ENCODE results near the gene RAB44.

Gene RAB44

GRCh38 chr6:36774331-36774730, 76.7 kb downstream of the RAB44 start:
- TF ChIP-seq CTCF (IDR thresholded peaks at IDR 0.05; ENCODE audit: extremely low read depth, missing control alignments), result no peak

GRCh38 chr6:36776167-36776566, 78.5 kb downstream of the RAB44 start:
- TF ChIP-seq CTCF (IDR thresholded peaks at IDR 0.05; ENCODE audit: extremely low read depth, missing control alignments), result no peak
- no peak for DNase-seq (ENCODE audit: low spot score)

More at GRCh38 chr6:36774331-36774730, 76.7 kb downstream of the RAB44 start:
- DNase-seq (ENCODE audit: low spot score), result no peak

GRCh38 chr6:36777801-36778200, 80.2 kb downstream of the RAB44 start:
- TF ChIP-seq CTCF (IDR thresholded peaks at IDR 0.05; ENCODE audit: extremely low read depth, missing control alignments), result no peak
- DNase-seq (ENCODE audit: low spot score), result no peak

GRCh38 chr6:36779227-36779626, 81.6 kb downstream of the RAB44 start:
- no peak for TF ChIP-seq CTCF (IDR thresholded peaks at IDR 0.05; ENCODE audit: extremely low read depth, missing control alignments)
- DNase-seq (ENCODE audit: low spot score), result no peak

GRCh38 chr6:36780442-36781177, 83.0 kb downstream of the RAB44 start:
- no peak for DNase-seq (ENCODE audit: low spot score)
- no peak for TF ChIP-seq CTCF (IDR thresholded peaks at IDR 0.05; ENCODE audit: extremely low read depth, missing control alignments)

- no peak for TF ChIP-seq CTCF (IDR thresholded peaks at IDR 0.05; ENCODE audit: extremely low read depth, missing control alignments)
- DNase-seq (ENCODE audit: low spot score), result peak; percentile 56
Observed at GRCh38 chr6:36781669-36782068, 84.0 kb downstream of the RAB44 start.
